Loucy (cell line): Measurements from ENCODE around the gene PANK4.

Experiments
- CTCF ChIP-seq: fragments of 200-600 bp; sonication (generic); conservative IDR thresholded peaks from 2 replicates; pipeline ENCODE4 v1.5.1; 2014; ENCODE audit warnings: mild to moderate bottlenecking, antibody characterized with exemption, low read length
- EZH2phosphoT487 ChIP-seq: fragments of 200-600 bp; IDR thresholded peaks from 2 replicates; pipeline ENCODE4 v1.6.1; 2018; ENCODE audit warnings: antibody characterized with exemption, mild to moderate bottlenecking, moderate library complexity, borderline replicate concordance

- no peak for TF ChIP-seq CTCF
- TF ChIP-seq EZH2phosphoT487 = no peak
These were observed 57.9 kb downstream of the PANK4 start for GRCh38 chr1:2468540-2468939.
